Epithelial cell of esophagus (primary cell): ENCODE measurements around the gene KCNA5.

Experiments
- DNase-seq: peaks from one replicate; pipeline ENCODE4 v3.0.0; 2010; ENCODE audit warnings: low read depth
- H3K4me3 ChIP-seq: 2 replicates; pipeline ENCODE4 v1.5.1; 2011; ENCODE audit warnings: mild to moderate bottlenecking, low read length, control low read depth
- CTCF ChIP-seq: IDR thresholded peaks from 2 replicates; pipeline ENCODE4 v1.5.1; 2011; ENCODE audit warnings: low read depth, mild to moderate bottlenecking, low read length, control low read depth, inconsistent platforms; ENCODE audit not compliant: insufficient read depth; ENCODE audit errors: missing control alignments

KCNA5 gene

GRCh38 chr12:5003025-5003666 is 40.5 kb upstream of the KCNA5 start:
- peak; percentile 46 for DNase-seq
- peak; percentile 96 for TF ChIP-seq CTCF
- H3K4me3 ChIP-seq, result no peak overlapping the region

- DNase-seq, result no peak
- TF ChIP-seq CTCF, result no peak
- H3K4me3 ChIP-seq, result no peak overlapping the region
These were observed 35.0 kb upstream of the KCNA5 start for GRCh38 chr12:5008661-5009060.

GRCh38 chr12:5010151-5010550 is 33.5 kb upstream of the KCNA5 start:
- DNase-seq, result no peak
- no peak for TF ChIP-seq CTCF
- no peak overlapping the region for H3K4me3 ChIP-seq

- H3K4me3 ChIP-seq, result no peak overlapping the region
- TF ChIP-seq CTCF, result no peak
- DNase-seq, result no peak
These were observed 31.3 kb upstream of the KCNA5 start for GRCh38 chr12:5012337-5012736.

GRCh38 chr12:5013266-5013730 is 30.4 kb upstream of the KCNA5 start:
- H3K4me3 ChIP-seq, result no peak overlapping the region
- no peak for DNase-seq
- TF ChIP-seq CTCF, result no peak

GRCh38 chr12:5014269-5014668 is 29.4 kb upstream of the KCNA5 start:
- no peak for TF ChIP-seq CTCF
- no peak for DNase-seq
- no peak overlapping the region for H3K4me3 ChIP-seq
